22Rv1 (cell line): ENCODE data around the gene WDR90.

Experiments
- CTCF ChIP-seq: fragments of 450-650 bp; IDR thresholded peaks from 2 replicates; pipeline ENCODE4 v1.5.1; 2017; ENCODE audit warnings: mild to moderate bottlenecking
- ZFX ChIP-seq: fragments of 450-650 bp; IDR thresholded peaks from 2 replicates; pipeline ENCODE4 v1.6.1; 2017; ENCODE audit warnings: antibody characterized with exemption, borderline replicate concordance

GRCh38 chr16:692356-693108, 43.4 kb downstream of the WDR90 start:
- no peak for TF ChIP-seq CTCF
- TF ChIP-seq ZFX = no peak
